Mesenteric fat pad (tissue), 1 donor: ENCODE measurements around the gene TES. TPM values are rescaled to one million over a fixed set of nuclear protein-coding genes. Genes with fewer than 3 reads are reported as not detected.
A peak's percentile ranks its signal among the peaks of the same experiment; 100 is the strongest.
"Not testable (repeated sequence)": the region's sequence is repeated elsewhere in the genome, so short reads cannot be mapped to it uniquely, and the experiment has no call there.

Experiments used
- DNase-seq: peaks from one replicate; pipeline ENCODE4 v3.0.0-alpha.2; 2020; ENCODE audit warnings: low spot score
- long read RNA-seq: library from polyadenylated mRNA; unstranded; transcript quantifications from one replicate; pipeline ENCODE4 v2.0.0, GENCODE V29; 2020
- total RNA-seq: library from RNA; stranded (reverse); fragmentation: NEBNext Ultra II Directional; extraction: Animal tissue kit (Norgen Biotek cat#: 25700); gene quantifications from one replicate; pipeline ENCODE4 v1.2.1, GENCODE V29; 2021
- donor health status: DM: yes; HTN: yes; CAD: no.

The TES gene, protein sequence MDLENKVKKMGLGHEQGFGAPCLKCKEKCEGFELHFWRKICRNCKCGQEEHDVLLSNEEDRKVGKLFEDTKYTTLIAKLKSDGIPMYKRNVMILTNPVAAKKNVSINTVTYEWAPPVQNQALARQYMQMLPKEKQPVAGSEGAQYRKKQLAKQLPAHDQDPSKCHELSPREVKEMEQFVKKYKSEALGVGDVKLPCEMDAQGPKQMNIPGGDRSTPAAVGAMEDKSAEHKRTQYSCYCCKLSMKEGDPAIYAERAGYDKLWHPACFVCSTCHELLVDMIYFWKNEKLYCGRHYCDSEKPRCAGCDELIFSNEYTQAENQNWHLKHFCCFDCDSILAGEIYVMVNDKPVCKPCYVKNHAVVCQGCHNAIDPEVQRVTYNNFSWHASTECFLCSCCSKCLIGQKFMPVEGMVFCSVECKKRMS
- 30.3 TPM for total RNA-seq
- long read RNA-seq, transcript TES-201 (7 exons, 2,782 nt), result major isoform, 107 of 123 reads
- long read RNA-seq, partial matches to known transcripts, result 8 of 123 reads
- long read RNA-seq, other reads (novel, unspliced or antisense), result 5 of 123 reads

- peak; percentile 93 for DNase-seq
Measured at GRCh38 chr7:116210345-116211005, at the start of gene TES. TSS of gene TES (plus strand) at chr7:116210539. CDS start at chr7:116210708, 169 bp downstream.

DNA sequence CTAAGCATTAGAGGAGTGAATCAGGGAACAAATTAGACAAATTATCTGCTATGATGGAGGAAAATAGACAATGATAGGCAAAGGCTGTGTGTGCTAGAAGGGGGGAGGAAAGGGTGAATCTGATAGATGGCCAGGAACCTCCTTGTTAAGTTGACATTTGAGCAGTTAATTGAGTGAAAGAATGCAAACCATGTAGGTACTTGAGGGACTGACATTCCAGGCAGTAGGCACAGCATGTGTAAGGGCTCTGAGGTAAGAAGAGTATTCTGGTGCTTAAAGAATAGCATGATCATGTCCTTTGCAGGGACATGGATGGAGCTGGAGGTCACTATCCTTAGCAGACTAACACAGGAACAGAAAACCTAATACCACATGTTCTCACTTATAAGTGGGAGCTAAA is 48.6 kb upstream of the TES start:
- DNase-seq, result no peak

- DNase-seq, result no peak
Measured at GRCh38 chr7:116162254-116162653, 48.1 kb upstream of the TES start.

GRCh38 chr7:116162992-116163391 is 47.3 kb upstream of the TES start:
- DNase-seq, result no peak

- no peak for DNase-seq
Measured at GRCh38 chr7:116164552-116165306, 45.6 kb upstream of the TES start.

GRCh38 chr7:116165717-116166116 is 44.6 kb upstream of the TES start:
- no peak for DNase-seq

DNA sequence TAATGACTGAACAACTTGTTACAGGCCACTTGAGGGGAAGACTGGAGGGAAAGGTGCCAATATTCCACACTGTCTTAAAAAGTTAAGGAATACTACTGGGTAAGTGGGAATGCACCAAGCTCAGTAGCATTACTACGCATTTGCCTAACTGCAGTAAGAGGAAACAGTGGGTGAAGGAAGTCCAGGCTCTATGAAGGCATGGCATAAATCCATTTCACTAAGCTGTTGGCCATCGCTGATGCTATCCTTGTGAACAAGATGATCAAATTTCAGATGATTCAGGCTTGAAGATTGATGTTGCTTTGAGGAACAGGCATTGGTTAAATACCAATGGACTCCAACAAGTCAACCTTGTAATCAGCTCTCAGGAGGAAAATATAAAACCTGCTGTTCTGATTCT is 44.2 kb upstream of the TES start:
- DNase-seq, result no peak

DNA sequence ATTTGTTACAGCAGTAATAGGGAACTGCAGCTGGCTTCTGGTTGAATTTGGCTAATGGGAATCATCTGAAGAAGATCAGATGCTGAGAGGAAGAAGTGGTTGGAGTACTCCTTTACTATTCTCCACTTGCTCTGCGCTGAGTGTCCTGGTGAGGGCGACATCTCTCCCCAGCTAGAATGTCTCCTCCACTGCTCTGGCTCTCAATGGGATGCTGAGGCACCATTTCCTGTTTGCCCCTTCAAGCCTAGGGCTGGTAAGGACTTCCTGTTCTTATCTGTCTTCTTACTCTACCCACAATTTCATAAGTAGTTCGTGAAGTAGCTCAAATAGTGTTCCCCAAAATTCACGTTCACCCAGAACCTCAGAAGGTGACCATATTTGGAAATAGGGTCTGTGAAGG is 43.2 kb upstream of the TES start:
- DNase-seq, result no peak

DNA sequence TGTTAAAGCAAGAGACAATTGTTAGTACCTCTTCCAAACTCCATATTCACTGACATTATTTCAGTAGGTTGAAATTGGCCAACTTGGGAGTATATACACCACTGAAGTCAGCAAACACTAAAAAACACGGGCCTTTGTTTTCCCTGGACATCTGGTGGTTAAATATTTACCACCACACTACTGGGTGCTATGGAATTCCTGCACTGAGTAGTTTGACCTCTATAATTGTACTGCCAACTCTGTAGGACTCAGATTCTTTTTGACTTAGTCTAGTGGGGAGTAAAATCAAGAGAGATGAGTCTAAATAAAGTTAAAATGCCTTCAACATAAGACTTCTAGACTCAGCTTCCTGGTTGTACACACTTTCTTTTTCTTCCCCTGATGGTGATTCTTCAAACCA is 41.3 kb upstream of the TES start:
- no peak for DNase-seq

DNA sequence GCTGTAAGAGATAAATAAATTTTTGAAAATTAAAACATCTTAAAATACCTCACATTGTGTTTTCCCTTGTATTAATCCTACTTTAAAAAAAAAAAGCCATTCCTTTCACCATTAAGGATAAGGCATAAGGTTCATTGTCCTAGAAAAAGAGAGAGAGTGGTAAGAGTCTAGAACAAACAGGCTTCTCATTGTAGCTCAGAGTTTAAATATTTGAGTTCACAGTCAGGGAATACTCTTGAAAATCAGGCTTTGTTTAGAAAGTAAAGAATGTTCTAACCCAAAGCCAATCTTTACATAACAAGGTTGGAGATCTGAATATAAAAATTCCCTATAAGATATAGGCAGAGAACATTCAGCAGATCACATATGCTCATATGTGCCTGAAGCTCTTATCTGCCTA is 40.2 kb upstream of the TES start:
- DNase-seq, result no peak

DNA sequence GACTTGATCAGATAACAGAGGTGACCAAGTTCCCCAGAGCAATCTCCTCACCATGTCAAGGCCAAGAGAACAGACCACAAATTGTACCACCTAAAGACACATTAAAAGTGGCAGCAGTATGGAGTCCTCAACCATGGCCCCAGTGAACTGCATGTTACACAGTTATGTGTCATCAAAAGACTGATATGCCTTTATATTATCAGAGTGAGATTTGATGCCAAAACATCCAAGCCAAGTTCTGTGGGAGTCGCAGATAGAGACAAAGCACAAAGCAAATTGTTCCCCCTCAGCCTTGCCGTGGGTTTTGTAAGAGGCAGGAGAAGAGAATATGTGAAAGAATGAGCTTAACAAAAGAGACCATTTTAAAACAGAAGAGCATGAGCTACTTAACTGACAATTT is 39.2 kb upstream of the TES start:
- DNase-seq, result no peak

- no peak for DNase-seq
Measured at GRCh38 chr7:116172353-116172752, 38.0 kb upstream of the TES start.

GRCh38 chr7:116173051-116174028 is 37.0 kb upstream of the TES start:
- no peak for DNase-seq

DNA sequence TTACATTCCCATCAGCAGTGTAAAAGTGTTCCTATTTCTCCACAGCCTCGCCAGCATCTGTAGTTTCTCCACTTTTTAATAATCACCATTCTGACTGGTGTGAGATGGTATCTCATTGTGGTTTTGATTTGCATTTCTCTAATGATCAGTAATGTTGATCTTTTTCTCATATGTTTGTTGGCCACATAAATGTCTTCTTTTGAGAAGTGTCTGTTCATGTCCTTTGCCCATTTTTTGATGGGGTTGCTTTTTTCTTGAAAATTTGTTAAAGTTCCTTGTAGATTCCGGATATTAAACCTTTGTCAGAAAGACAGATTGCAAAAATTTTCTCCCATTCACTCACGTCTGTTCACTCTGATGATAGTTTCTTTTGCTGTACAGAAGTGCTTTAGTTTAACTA is 35.2 kb upstream of the TES start:
- DNase-seq, result not testable (repeated sequence)

DNA sequence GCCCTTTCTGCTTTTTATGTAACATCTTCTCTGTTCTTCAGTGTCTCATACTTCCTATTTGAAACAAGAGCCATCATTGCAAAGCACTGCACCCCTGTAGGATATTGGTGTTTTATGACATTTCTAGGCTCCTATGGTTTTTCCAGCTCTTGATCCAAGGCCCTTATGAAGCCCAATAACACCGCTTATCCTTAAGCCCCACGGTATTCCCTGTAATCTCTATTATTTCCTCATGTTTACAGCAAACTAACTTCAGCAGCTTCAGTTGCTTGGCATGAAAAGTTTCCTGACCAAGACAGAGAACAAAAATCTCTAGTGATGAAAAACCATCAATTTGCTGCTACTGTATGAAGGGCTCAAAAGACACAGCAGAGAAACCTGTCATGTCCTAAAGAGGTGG is 34.1 kb upstream of the TES start:
- no peak for DNase-seq

GRCh38 chr7:116177009-116177408 is 33.3 kb upstream of the TES start:
- no peak for DNase-seq

- DNase-seq, result no peak
Measured at GRCh38 chr7:116180302-116180701, 30.0 kb upstream of the TES start.

GRCh38 chr7:116182023-116182422 is 28.3 kb upstream of the TES start:
- no peak for DNase-seq

DNA sequence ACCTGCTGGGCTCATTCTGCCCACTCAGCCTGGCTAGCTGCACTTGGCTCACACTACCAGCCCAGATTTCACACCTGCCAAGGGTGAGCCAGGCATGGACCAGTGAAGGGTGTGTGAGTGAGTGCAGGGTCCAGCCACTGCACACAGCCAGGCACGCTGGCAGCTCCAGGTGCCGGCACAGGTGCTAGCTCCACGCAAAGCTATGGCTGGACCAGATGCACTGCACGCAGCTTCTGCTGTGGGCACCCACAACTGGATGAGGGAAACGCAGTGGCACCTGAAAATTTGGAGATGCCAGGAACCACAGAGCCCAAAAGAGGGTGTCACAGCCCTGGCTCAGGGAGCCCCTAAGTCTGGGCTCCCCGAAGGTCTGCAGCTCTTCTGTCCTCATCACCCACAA is 24.9 kb upstream of the TES start:
- no peak for DNase-seq

DNA sequence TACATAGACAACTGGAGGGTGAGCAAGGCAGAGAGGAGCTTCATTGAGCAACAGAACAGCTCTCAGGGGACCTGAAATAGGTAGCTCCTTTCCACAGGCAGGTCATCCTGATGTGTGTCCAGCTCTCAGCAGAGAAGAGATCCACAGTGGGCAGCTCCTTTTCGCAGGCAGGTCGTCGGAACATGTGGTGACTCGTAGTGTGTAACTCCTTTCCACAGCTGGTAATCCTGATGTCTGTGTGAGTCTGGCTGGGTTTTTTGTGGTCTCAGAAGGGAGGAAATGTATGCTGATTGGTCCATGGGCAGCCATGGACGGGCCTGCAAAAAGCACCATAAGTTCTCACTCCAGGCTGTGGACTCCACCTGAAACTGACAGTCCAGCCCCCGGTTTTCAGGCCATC is 24.4 kb upstream of the TES start:
- DNase-seq, result no peak

DNA sequence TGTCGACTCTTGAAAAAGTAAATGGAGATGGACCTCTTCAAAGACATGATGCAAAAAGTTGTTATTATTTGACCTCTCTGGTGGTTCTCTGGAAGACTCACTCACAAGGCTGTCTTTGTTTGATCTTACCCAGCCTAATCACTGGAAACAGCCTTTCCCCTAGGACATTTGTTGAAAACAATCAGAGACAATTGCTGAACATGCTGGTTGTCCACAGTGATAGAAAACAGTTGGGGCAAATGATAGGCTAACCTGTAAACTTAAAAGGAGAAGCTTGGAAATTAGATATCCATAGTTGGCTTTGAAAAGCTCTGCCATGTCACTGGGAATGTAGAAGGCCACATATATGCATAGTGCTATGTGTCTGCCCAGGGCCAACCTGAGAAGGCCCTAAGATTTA is 22.9 kb upstream of the TES start:
- no peak for DNase-seq
